H1 (cell line): Measurements from ENCODE around the gene LDLRAD3. TPM values are rescaled to one million over a fixed set of nuclear protein-coding genes. Genes with fewer than 3 reads are reported as not detected.

Experiments used
- CTCF ChIA-PET: fragments of 300-600 bp; sonication (Branson Sonifier 250); formaldehyde crosslinking; loops from one replicate; lab custom pipeline; 2021; ENCODE audit not compliant: partially characterized antibody; lab: Charles Lee
- POLR2A ChIA-PET: fragments of 300-600 bp; sonication (Branson Sonifier 250); formaldehyde crosslinking; loops from one replicate; lab custom pipeline; 2021; ENCODE audit warnings: inconsistent platforms; ENCODE audit not compliant: partially characterized antibody; lab: Charles Lee
- DNase-seq, 2 experiments: peaks; one replicate each; pipeline versions ENCODE4 v3.0.0 to v3.0.0-alpha.2; 2010 to 2022; ENCODE audit warnings: low spot score in 2 of 2, low read depth in 1 of 2, mixed read lengths in 1 of 2
- FAIRE-seq: peaks from 2 replicates; lab custom pipeline; 2011; peaks lifted over from hg19 to GRCh38; lab: Jason Lieb, UNC
- H2AFZ ChIP-seq: 2 replicates; pipeline ENCODE4 v1.8.1; 2012; ENCODE audit warnings: low read length, inconsistent platforms
- H2AK5ac ChIP-seq: 2 replicates; pipeline ENCODE4 v1.6.1; 2013; ENCODE audit warnings: low read depth, low read length
- H2BK120ac ChIP-seq: replicated peaks from 2 replicates; pipeline ENCODE3; 2013; ENCODE audit warnings: low read depth, low read length, inconsistent platforms
- H2BK12ac ChIP-seq: 2 replicates; pipeline ENCODE4 v1.6.1; 2013; ENCODE audit warnings: low read depth, low read length
- H2BK15ac ChIP-seq: 2 replicates; pipeline ENCODE4 v1.6.1; 2013; ENCODE audit warnings: low read length
- H2BK20ac ChIP-seq: 2 replicates; pipeline ENCODE4 v1.6.1; 2013; ENCODE audit warnings: low read length
- H2BK5ac ChIP-seq: 2 replicates; pipeline ENCODE4 v1.6.1; 2013; ENCODE audit warnings: low read depth, low read length
- H3K14ac ChIP-seq: 2 replicates; pipeline ENCODE4 v1.6.1; 2013; ENCODE audit warnings: inconsistent platforms; ENCODE audit not compliant: insufficient read length
- H3K18ac ChIP-seq: 2 replicates; pipeline ENCODE4 v1.6.1; 2013; ENCODE audit warnings: low read length; ENCODE audit errors: extremely low read depth
- H3K23ac ChIP-seq: 2 replicates; pipeline ENCODE4 v1.6.1; 2013; ENCODE audit warnings: inconsistent platforms; ENCODE audit not compliant: insufficient read length
- H3K23me2 ChIP-seq: 2 replicates; pipeline ENCODE4 v1.6.1; 2013; ENCODE audit warnings: low read depth, low read length
- H3K27ac ChIP-seq: 2 replicates; pipeline ENCODE4 v1.6.1; 2011; ENCODE audit warnings: low read depth, low read length, inconsistent platforms
- H3K27me3 ChIP-seq, 4 experiments: replicated peaks in 1 of 4; 1 replicate in 1 of 4; 2 replicates in 3 of 4; pipeline versions ENCODE4 v1.6.1 to v1.8.1; 2011 to 2013; ENCODE audit warnings: low read length in 3 of 4, mild to moderate bottlenecking in 3 of 4, inconsistent platforms in 2 of 4, mixed read lengths in 2 of 4, moderate library complexity in 1 of 4; ENCODE audit not compliant: control insufficient read depth in 3 of 4, insufficient read depth in 3 of 4; ENCODE audit errors: extremely low read depth in 1 of 4
- H3K36me3 ChIP-seq, 4 experiments: 2 replicates each; pipeline versions ENCODE4 v1.6.1 to v1.8.1; 2011 to 2013; ENCODE audit warnings: mild to moderate bottlenecking in 4 of 4, low read length in 3 of 4, moderate library complexity in 2 of 4, control low read depth in 1 of 4, inconsistent platforms in 1 of 4; ENCODE audit not compliant: insufficient read depth in 4 of 4, control insufficient read depth in 2 of 4
- H3K4ac ChIP-seq: replicated peaks from 2 replicates; pipeline ENCODE3; 2013; ENCODE audit warnings: low read length, low read depth, mixed read lengths, inconsistent platforms; ENCODE audit not compliant: insufficient read length
- H3K4me1 ChIP-seq, 4 experiments: replicated peaks in 1 of 4; 1 replicate in 1 of 4; 2 replicates in 3 of 4; pipeline versions ENCODE4 v1.6.1 to v1.8.1; 2011 to 2013; ENCODE audit warnings: low read length in 3 of 4, inconsistent platforms in 2 of 4, mixed read lengths in 1 of 4; ENCODE audit not compliant: insufficient read depth in 4 of 4, control insufficient read depth in 3 of 4
- H3K4me2 ChIP-seq, 2 experiments: 2 replicates each; pipeline versions ENCODE4 v1.6.1 to v1.8.1; 2011 to 2013; ENCODE audit warnings: low read depth in 2 of 2, low read length in 2 of 2, control low read depth in 1 of 2, inconsistent platforms in 1 of 2, mild to moderate bottlenecking in 1 of 2; ENCODE audit not compliant: insufficient read depth in 1 of 2
- H3K4me3 ChIP-seq, 4 experiments: fragments of 200-600, 300-600 bp in 1 of 4; sonication (generic), shearing (Covaris generic), sonication (Bioruptor Twin) in 1 of 4; 2 replicates each; pipeline versions ENCODE4 v1.5.1 to v1.8.1; 2011 to 2016; ENCODE audit warnings: low read length in 4 of 4, low read depth in 3 of 4, control low read depth in 2 of 4, inconsistent platforms in 2 of 4, mild to moderate bottlenecking in 2 of 4, mixed read lengths in 1 of 4, moderate library complexity in 1 of 4; ENCODE audit not compliant: insufficient read depth in 2 of 4; ENCODE audit errors: extremely low read depth in 1 of 4
- H3K56ac ChIP-seq: replicated peaks from 2 replicates; pipeline ENCODE3; 2013; ENCODE audit warnings: low read depth, mild to moderate bottlenecking, mixed read lengths, low read length, inconsistent platforms; ENCODE audit not compliant: insufficient read length
- H3K79me1 ChIP-seq: 2 replicates; pipeline ENCODE4 v1.6.1; 2013; ENCODE audit warnings: low read depth, low read length, control low read depth
- H3K79me2 ChIP-seq, 2 experiments: 2 replicates each; pipeline versions ENCODE4 v1.6.1 to v1.8.1; 2012 to 2013; ENCODE audit warnings: low read length in 2 of 2, mild to moderate bottlenecking in 2 of 2, inconsistent platforms in 1 of 2; ENCODE audit not compliant: insufficient read depth in 2 of 2, control insufficient read depth in 1 of 2
- H3K9ac ChIP-seq, 4 experiments: replicated peaks in 1 of 4; 1 replicate in 1 of 4; 2 replicates in 3 of 4; pipeline versions ENCODE4 v1.6.1 to v1.8.1; 2011 to 2013; ENCODE audit warnings: low read depth in 3 of 4, low read length in 3 of 4, control low read depth in 2 of 4, mild to moderate bottlenecking in 2 of 4, moderate library complexity in 2 of 4, inconsistent platforms in 1 of 4; ENCODE audit errors: extremely low read depth in 1 of 4
- H3K9me3 ChIP-seq, 2 experiments: 2 replicates each; pipeline versions ENCODE4 v1.6.1 to v1.8.1; 2012 to 2013; ENCODE audit warnings: mild to moderate bottlenecking in 2 of 2, moderate library complexity in 2 of 2, control low read depth in 1 of 2, inconsistent platforms in 1 of 2, low read depth in 1 of 2, low read length in 1 of 2, mixed read lengths in 1 of 2; ENCODE audit not compliant: insufficient read depth in 2 of 2
- H4K20me1 ChIP-seq, 2 experiments: replicated peaks in 1 of 2; 2 replicates each; pipeline versions ENCODE3 to v1.8.1; 2011 to 2013; ENCODE audit warnings: inconsistent platforms in 2 of 2, low read length in 2 of 2, mild to moderate bottlenecking in 1 of 2; ENCODE audit not compliant: insufficient read depth in 2 of 2, control insufficient read depth in 1 of 2
- H4K5ac ChIP-seq: 2 replicates; pipeline ENCODE4 v1.6.1; 2013; ENCODE audit warnings: low read length, low read depth, mixed read lengths, inconsistent platforms; ENCODE audit not compliant: insufficient read length
- H4K8ac ChIP-seq: 2 replicates; pipeline ENCODE4 v1.8.0; 2013; ENCODE audit warnings: mild to moderate bottlenecking, moderate library complexity, low read length, inconsistent platforms; ENCODE audit not compliant: insufficient read depth; ENCODE audit errors: extremely low read depth
- H4K91ac ChIP-seq: replicated peaks from 2 replicates; pipeline ENCODE3; 2013; ENCODE audit warnings: low read length, mixed read lengths, inconsistent platforms; ENCODE audit not compliant: insufficient read length
- ASH2L ChIP-seq: fragments of 200-600, 300-600 bp; sonication (generic); IDR thresholded peaks from one replicate; pipeline ENCODE4 v1.7.1; 2017; ENCODE audit warnings: low read length
- ATF3 ChIP-seq: IDR thresholded peaks from 2 replicates; pipeline ENCODE4 v1.6.1; 2011; ENCODE audit warnings: low read depth, mild to moderate bottlenecking, low read length; ENCODE audit not compliant: insufficient read depth
- CBX5 ChIP-seq: fragments of 300-800, 300-1000 bp; sonication (generic); IDR thresholded peaks from 2 replicates; pipeline ENCODE4 v1.7.1; 2016; ENCODE audit warnings: antibody characterized with exemption, low read length, low read depth
- CHD1 ChIP-seq: IDR thresholded peaks from 2 replicates; pipeline ENCODE4 v1.6.1; 2012; ENCODE audit warnings: low read depth, low read length, improper control_type of control experiment
- CTCF ChIP-seq, 3 experiments: IDR thresholded peaks; 1 replicate in 2 of 3; 2 replicates in 1 of 3; pipeline versions ENCODE4 v1.5.1 to v1.6.1; 2011; ENCODE audit warnings: low read length in 3 of 3, mild to moderate bottlenecking in 3 of 3, inconsistent platforms in 2 of 3, low read depth in 1 of 3, moderate library complexity in 1 of 3; ENCODE audit not compliant: insufficient read depth in 1 of 3; ENCODE audit errors: control extremely low read depth in 1 of 3
- FOSL1 ChIP-seq: IDR thresholded peaks from 2 replicates; pipeline ENCODE4 v1.6.1; 2011; ENCODE audit warnings: mild to moderate bottlenecking, low read depth, low read length, moderate library complexity; ENCODE audit not compliant: insufficient read depth
- KDM5A ChIP-seq: fragments of 200-600 bp; IDR thresholded peaks from 2 replicates; pipeline ENCODE4 v1.7.1; 2012; ENCODE audit warnings: mild to moderate bottlenecking, low read length, inconsistent platforms, mixed read lengths
- POU5F1 ChIP-seq: IDR thresholded peaks from 2 replicates; pipeline ENCODE4 v1.6.1; 2011; ENCODE audit warnings: low read depth, mild to moderate bottlenecking, low read length, moderate library complexity
- RAD21 ChIP-seq, 2 experiments: IDR thresholded peaks in 1 of 2; conservative IDR thresholded peaks in 1 of 2; 2 replicates each; pipeline ENCODE4 v1.6.1; 2011; ENCODE audit warnings: low read depth in 2 of 2, low read length in 2 of 2, improper control_type of control experiment in 1 of 2, inconsistent platforms in 1 of 2, mild to moderate bottlenecking in 1 of 2, moderate library complexity in 1 of 2
- WGBS, 2 experiments: shearing (Covaris generic) in 1 of 2; methylation state at CpG; one replicate each; pipeline versions ENCODE4 v1.1.6 to v1.1.7; 2013 to 2015; ENCODE audit warnings: low lambda C conversion rate in 2 of 2, mixed read lengths in 2 of 2, inconsistent platforms in 1 of 2, low coverage in 1 of 2, missing lambda C conversion rate in 1 of 2; ENCODE audit not compliant: insufficient replicate concordance in 2 of 2, insufficient coverage in 1 of 2, insufficient read length in 1 of 2; ENCODE audit errors: extremely low coverage in 1 of 2, missing lambda C conversion rate in 1 of 2; 5-methylcytosine and 5-hydroxymethylcytosine counted together
- polyA plus RNA-seq, 7 experiments: library from polyadenylated mRNA; depleted of rRNA in 3 of 7; stranded (reverse) in 5 of 7; unstranded in 2 of 7; fragments of >200 nt in 5 of 7; fragments of 200-250 nt in 2 of 7; gene quantifications; 1 replicate in 5 of 7; 2 replicates in 1 of 7; 4 replicates in 1 of 7; pipeline versions ENCODE4 v1.2.1 to v1.2.3, GENCODE V29; 2011 to 2013; ENCODE audit warnings: missing spikeins in 2 of 7, mixed read lengths in 2 of 7
- total RNA-seq: library from RNA; stranded (reverse); fragmentation: NEBNext Ultra II Directional; extraction: Animal tissue kit (Norgen Biotek cat#: 25700); gene quantifications from 2 replicates; pipeline ENCODE4 v1.2.1, GENCODE V29; 2021

The LDLRAD3 gene
- total and polyA plus RNA-seq, 2 of the 8 experiments (the other 6 are each of a cell fraction or from before 2014, with no cell fraction given): 18.6 to 22.8 TPM

- Histone ChIP-seq H3K14ac (no peak overlapping the region), H3K79me1 (peaks cover 3% of the 10 kb centered on the region; the same call in 1 of the 2 replicates), H3K9ac (no peak overlapping the region), H4K91ac (no peak overlapping the region), H4K8ac (no peak overlapping the region), H4K5ac (no peak overlapping the region), H4K20me1 (no peaks in the 10 kb centered on the region), H2BK5ac (no peak overlapping the region), H3K18ac (no peak overlapping the region), H3K4me1 (peaks cover 0 to 8% (median 7%) of the 10 kb centered on the region in 4 experiments; a peak in 4 of 7 replicates), H3K4ac (no peak overlapping the region), H2AK5ac (no peak overlapping the region), H3K36me3 (no peaks in the 10 kb centered on the region), H3K79me2 (peaks cover 0 to 8% of the 10 kb centered on the region in 2 experiments; a peak in 1 of 4 replicates), H3K9me3 (no peaks in the 10 kb centered on the region), H2BK15ac (no peak overlapping the region), H2BK12ac (no peak overlapping the region), H3K27ac (no peak overlapping the region), H2BK20ac (no peak overlapping the region), H3K56ac (no peak overlapping the region), H3K4me3 (no peak overlapping the region), H2BK120ac (no peak overlapping the region), H3K27me3 (no peaks in the 10 kb centered on the region), H2AFZ (no peak overlapping the region), H3K23ac (no peak overlapping the region), H3K23me2 (no peaks in the 10 kb centered on the region), H3K4me2 (no peak overlapping the region)
- FAIRE-seq (no peak), DNase-seq (no peak)
- POLR2A ChIA-PET: interaction anchor here (0.8 kb wide), 1 partner anchor 11 kb away, joined by 3 read pairs; no protein-coding TSS in a partner anchor
- CTCF ChIA-PET: interaction anchor here (0.7 to 5.1 kb wide), 14 partner anchors 10 to 425 kb away, joined by 3 to 54 read pairs (median 6); no protein-coding TSS in a partner anchor
- TF ChIP-seq KDM5A (no peak), ASH2L (no peak), RAD21 (IDR thresholded peaks at IDR 0.05 in 1 of 2, conservative IDR thresholded peaks at IDR 0.05 in 1 of 2; ENCODE audit: low read depth in 2 of 2, low read length in 2 of 2) (0 out of 4 replicates have a peak, but pooled peaks have one; percentile 3 to 7), CTCF (IDR thresholded peaks at IDR 0.05; ENCODE audit: control extremely low read depth in 1 of 3, insufficient read depth in 1 of 3, low read depth in 1 of 3, low read length in 3 of 3) (peak in 1 of 3 experiments; percentile 5; a peak in 1 of 4 replicates), CBX5 (no peak), CHD1 (no peak), FOSL1 (no peak), POU5F1 (no peak), ATF3 (no peak)
- 86% methylated on average over 4 of the region's 4 CpGs; no CpG with 5 or more reads in 1 of the 2 experiments for WGBS, 2 experiments
These were observed 100.8 kb downstream of the LDLRAD3 start for GRCh38 chr11:36044636-36045035.
